NCI-H345 treated with DMSO at 0.1 percent for 48 hours (cell line): ENCODE data around the gene CCL8.

Source experiments
- DNase-seq: peaks from one replicate; lab custom pipeline; 2025; ENCODE audit not compliant: unreplicated experiment; lab: John Stamatoyannopoulos, UW

The CCL8 gene

GRCh38 chr17:34366529-34367107 is 47.4 kb downstream of the CCL8 start:
- DNase-seq = no peak

DNA sequence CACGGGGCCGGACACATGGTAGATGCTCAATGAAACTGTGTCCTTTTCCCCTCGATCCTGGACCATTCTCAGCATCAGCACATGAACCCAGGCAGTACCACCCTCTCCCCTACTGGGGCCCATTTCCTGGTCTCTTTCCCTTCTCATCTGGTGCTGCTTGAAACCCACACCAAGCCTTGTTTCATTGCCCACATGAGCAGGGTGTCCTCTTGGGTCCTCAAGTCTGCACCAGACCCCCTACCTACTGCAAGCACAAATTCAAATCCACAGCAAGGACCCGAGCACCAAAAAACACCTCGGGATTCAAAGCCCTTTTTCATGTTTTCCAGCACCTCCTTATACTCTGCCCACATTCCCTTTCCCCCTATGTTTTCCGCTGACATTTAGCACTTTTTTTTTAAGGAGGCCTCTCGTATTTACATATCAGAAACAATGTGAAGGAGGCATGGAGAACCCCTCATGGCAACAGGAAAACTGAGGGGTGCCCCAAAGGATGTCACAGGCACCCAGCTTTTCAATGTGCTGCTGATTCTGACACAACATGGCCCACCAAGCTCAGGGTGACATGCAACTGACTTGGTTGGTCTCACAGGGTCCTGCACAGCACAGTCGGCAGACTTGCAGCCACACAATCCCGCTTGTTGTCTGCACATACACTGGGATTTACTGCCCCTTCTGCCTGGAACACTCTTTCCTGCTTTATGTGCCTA is 48.4 kb downstream of the CCL8 start:
- no peak for DNase-seq

DNA sequence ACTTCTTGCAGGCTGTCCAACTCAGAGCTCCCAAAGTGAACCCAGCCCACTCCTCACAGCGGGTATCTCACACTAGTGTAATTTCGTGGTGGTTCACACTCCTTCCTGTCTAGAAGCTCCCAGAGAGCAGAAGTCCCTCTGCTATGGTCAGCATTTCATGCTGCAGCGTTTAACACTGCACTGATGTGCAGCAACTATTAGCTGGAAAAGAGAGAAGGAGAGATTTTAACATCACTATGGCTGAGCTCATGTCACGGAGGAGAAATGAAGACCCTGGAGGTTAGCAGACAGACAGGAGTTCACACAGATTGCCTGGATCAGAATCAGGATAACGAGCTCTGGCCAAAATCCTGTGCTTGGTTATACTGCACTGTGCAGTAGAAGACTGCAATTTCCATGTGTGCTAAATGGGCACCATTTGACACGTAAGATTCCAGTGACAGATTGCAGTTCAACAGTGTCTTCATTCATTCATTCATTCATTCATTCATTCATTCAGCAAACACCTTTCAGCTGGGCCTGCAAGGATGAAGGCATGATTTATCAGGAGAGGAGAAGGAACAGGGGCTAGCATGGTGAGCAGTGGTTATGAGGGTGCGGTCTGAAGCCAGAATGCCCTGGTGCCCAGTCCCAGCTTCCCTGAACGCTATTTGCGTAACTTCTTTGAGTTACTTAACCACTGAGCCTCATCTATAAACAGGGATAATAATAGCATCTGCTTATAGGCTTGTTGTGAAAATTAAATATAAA is 49.1 kb downstream of the CCL8 start:
- no peak for DNase-seq

- DNase-seq = no peak
These were observed 49.8 kb downstream of the CCL8 start for GRCh38 chr17:34368946-34369500.

GRCh38 chr17:34369571-34369970 is 50.3 kb downstream of the CCL8 start:
- no peak for DNase-seq

GRCh38 chr17:34370376-34370996 is 51.3 kb downstream of the CCL8 start:
- DNase-seq = no peak

DNA sequence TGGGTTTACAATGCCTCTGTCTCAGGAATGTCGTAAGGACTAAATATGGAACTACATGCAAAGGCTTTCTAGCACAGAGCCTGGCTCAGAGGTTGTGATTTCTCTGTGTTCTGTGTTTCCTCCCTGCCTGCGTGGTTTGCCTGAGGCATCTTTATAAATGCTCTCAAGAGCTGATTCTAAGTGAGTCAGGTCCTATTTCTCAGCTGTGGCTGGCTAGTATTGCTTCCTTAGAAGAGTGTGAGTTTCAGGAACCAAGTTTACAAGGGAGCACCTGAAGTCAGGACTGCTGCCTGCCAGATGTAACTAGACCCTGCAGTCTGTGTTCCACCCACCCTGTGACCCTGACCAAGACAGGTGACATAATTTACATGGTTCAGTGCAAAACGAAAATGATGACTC is 51.8 kb downstream of the CCL8 start:
- DNase-seq = no peak
